ENCODE data around the gene SPANXN1. TPM values are rescaled to one million over a fixed set of nuclear protein-coding genes. Genes with fewer than 3 reads are reported as not detected.

SPANXN1 gene
- polyA plus RNA-seq, 3 donors: not detected

DNA sequence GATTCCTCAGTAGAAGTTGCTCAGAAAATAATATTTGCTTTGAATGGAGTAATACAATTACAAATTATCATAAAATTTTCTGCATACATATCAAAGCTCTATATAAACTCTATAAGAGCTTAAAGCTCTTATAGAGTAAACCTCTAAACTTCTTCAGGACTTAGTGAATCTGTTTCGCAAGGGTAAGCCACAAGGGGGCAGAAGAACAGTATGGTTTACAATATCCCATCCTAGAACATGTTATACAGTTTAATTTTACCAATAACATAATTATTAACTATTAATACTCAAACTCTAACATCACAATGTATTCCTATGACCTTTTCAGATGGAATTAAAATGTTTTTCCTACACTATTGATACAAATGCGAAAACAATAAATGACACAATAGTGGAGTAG is 33.8 kb upstream of the SPANXN1 start:
- Mint-ChIP-seq H3K27ac (no peak overlapping the region), H3K36me3 (no peaks in the 10 kb centered on the region), H3K4me3 (no peak overlapping the region), H3K27me3 (ENCODE audit: low read depth in 3 of 3) (no peaks in the 10 kb centered on the region), H3K9me3 (no peaks in the 10 kb centered on the region), H3K4me1 (no peaks in the 10 kb centered on the region)
- H3K36me3 ChIP-seq (replicated peaks in 1 of 2; ENCODE audit: control insufficient read depth in 1 of 2, insufficient read depth in 2 of 2, low read length in 2 of 2): no peaks in the 10 kb centered on the region
- no peak overlapping the region for H3K27ac ChIP-seq (ENCODE audit: low read depth in 1 of 2, low read length in 2 of 2)
- H2AFZ ChIP-seq (ENCODE audit: insufficient read depth, low read depth, low read length, poor library complexity, severe bottlenecking): no peak overlapping the region
- H3K4me3 ChIP-seq (replicated peaks in 1 of 3; ENCODE audit: low read depth in 2 of 3, low read length in 3 of 3): no peak overlapping the region
- H3K9ac ChIP-seq (ENCODE audit: insufficient read depth, low read length, poor library complexity, severe bottlenecking): no peak overlapping the region
- H3K27me3 ChIP-seq (ENCODE audit: control insufficient read depth in 2 of 2, insufficient read depth in 2 of 2, low read length in 2 of 2): no peaks in the 10 kb centered on the region
- DNase-seq: no peak
- no peaks in the 10 kb centered on the region for H3K9me3 ChIP-seq (replicated peaks in 1 of 2; ENCODE audit: control insufficient read depth in 1 of 2, insufficient read depth in 1 of 2, low read length in 2 of 2)
- intact Hi-C loops (cut with micrococcal nuclease): no loop called here
- no peaks in the 10 kb centered on the region for H4K20me1 ChIP-seq (ENCODE audit: insufficient read depth, low read length)
- TF ChIP-seq, protein P1, sequence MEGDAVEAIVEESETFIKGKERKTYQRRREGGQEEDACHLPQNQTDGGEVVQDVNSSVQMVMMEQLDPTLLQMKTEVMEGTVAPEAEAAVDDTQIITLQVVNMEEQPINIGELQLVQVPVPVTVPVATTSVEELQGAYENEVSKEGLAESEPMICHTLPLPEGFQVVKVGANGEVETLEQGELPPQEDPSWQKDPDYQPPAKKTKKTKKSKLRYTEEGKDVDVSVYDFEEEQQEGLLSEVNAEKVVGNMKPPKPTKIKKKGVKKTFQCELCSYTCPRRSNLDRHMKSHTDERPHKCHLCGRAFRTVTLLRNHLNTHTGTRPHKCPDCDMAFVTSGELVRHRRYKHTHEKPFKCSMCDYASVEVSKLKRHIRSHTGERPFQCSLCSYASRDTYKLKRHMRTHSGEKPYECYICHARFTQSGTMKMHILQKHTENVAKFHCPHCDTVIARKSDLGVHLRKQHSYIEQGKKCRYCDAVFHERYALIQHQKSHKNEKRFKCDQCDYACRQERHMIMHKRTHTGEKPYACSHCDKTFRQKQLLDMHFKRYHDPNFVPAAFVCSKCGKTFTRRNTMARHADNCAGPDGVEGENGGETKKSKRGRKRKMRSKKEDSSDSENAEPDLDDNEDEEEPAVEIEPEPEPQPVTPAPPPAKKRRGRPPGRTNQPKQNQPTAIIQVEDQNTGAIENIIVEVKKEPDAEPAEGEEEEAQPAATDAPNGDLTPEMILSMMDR (IDR thresholded peaks at IDR 0.05): no peak
- WGBS (ENCODE audit: insufficient coverage): no CpG with 5 or more reads among the region's 2 CpGs
- no peaks in the 10 kb centered on the region for H3K4me1 ChIP-seq (ENCODE audit: control insufficient read depth in 1 of 2, insufficient read depth in 2 of 2, low read length in 2 of 2)
- no peaks in the 10 kb centered on the region for H3K79me2 ChIP-seq (ENCODE audit: insufficient read depth, low read length)
- H3K4me2 ChIP-seq (replicated peaks; ENCODE audit: extremely low read depth, low read length, poor library complexity, severe bottlenecking): no peak overlapping the region

DNA sequence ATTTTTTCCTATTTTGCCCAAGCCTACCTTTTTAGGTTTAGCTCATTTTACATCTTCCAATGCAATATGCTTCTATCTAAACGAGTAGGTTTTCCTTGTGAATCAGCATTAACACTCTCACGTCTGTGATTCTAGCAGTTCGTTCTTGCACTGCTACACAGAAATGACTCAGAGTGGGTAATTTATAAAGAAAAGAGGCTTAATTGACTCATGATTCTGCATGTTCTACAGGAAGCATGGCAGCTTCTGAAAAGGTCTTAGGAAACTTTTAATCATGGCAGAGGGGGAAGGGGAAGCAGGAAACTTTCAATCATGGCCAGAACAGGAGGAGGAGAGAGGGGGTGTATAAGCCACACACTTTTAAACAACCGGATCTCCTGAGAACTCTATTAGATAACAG is 44.9 kb downstream of the SPANXN1 start:
- Histone ChIP-seq H2AFZ (ENCODE audit: insufficient read depth, low read depth, low read length, poor library complexity, severe bottlenecking) (no peak overlapping the region), H3K4me2 (replicated peaks; ENCODE audit: extremely low read depth, low read length, poor library complexity, severe bottlenecking) (no peak overlapping the region), H3K27me3 (ENCODE audit: control insufficient read depth in 2 of 2, insufficient read depth in 2 of 2, low read length in 2 of 2) (no peaks in the 10 kb centered on the region), H4K20me1 (ENCODE audit: insufficient read depth, low read length) (no peaks in the 10 kb centered on the region), H3K4me3 (replicated peaks in 1 of 3; ENCODE audit: low read depth in 2 of 3, low read length in 3 of 3) (no peak overlapping the region), H3K9me3 (replicated peaks in 1 of 2; ENCODE audit: control insufficient read depth in 1 of 2, insufficient read depth in 1 of 2, low read length in 2 of 2) (peaks cover 0 to 7% of the 10 kb centered on the region in 2 donors), H3K79me2 (ENCODE audit: insufficient read depth, low read length) (no peaks in the 10 kb centered on the region), H3K4me1 (ENCODE audit: control insufficient read depth in 1 of 2, insufficient read depth in 2 of 2, low read length in 2 of 2) (no peaks in the 10 kb centered on the region), H3K27ac (ENCODE audit: low read depth in 1 of 2, low read length in 2 of 2) (no peak overlapping the region), H3K9ac (ENCODE audit: insufficient read depth, low read length, poor library complexity, severe bottlenecking) (no peak overlapping the region), H3K36me3 (replicated peaks in 1 of 2; ENCODE audit: control insufficient read depth in 1 of 2, insufficient read depth in 2 of 2, low read length in 2 of 2) (no peaks in the 10 kb centered on the region)
- Mint-ChIP-seq H3K27ac (no peak overlapping the region), H3K4me3 (no peak overlapping the region), H3K9me3 (peaks cover 0 to 6% (median 0%) of the 10 kb centered on the region in 7 donors), H3K36me3 (no peaks in the 10 kb centered on the region), H3K27me3 (ENCODE audit: low read depth in 3 of 3) (no peaks in the 10 kb centered on the region), H3K4me1 (no peaks in the 10 kb centered on the region)
- intact Hi-C loops (cut with micrococcal nuclease): no loop called here
- no peak for DNase-seq
- TF ChIP-seq, protein P1 (IDR thresholded peaks at IDR 0.05): no peak
- WGBS (ENCODE audit: insufficient coverage): no CpG with 5 or more reads among the region's 4 CpGs

Measured in CD14-positive monocyte (primary cell).